Large intestine (tissue), 3 donors: Measurements from ENCODE around the gene PIK3C2G. TPM values are rescaled to one million over a fixed set of nuclear protein-coding genes. Genes with fewer than 3 reads are reported as not detected.
"Not testable (repeated sequence)": the region's sequence is repeated elsewhere in the genome, so short reads cannot be mapped to it uniquely, and the experiment has no call there.

Experiments
- DNase-seq, 2 donors: peaks; one replicate each; pipeline versions ENCODE4 v3.0.0 to v3.0.0-alpha.2; 2013
- H3K27ac ChIP-seq: one replicate; pipeline ENCODE4 v1.5.1; 2013; ENCODE audit warnings: low read length
- H3K27me3 ChIP-seq: 2 replicates; pipeline ENCODE4 v1.6.1; 2013; ENCODE audit warnings: low read length; ENCODE audit not compliant: control insufficient read depth, insufficient read depth
- H3K36me3 ChIP-seq: 2 replicates; pipeline ENCODE4 v1.6.1; 2013; ENCODE audit warnings: low read length; ENCODE audit not compliant: control insufficient read depth, insufficient read depth
- H3K4me1 ChIP-seq: one replicate; pipeline ENCODE4 v1.6.1; 2013; ENCODE audit warnings: low read length; ENCODE audit not compliant: control insufficient read depth, insufficient read depth
- H3K4me3 ChIP-seq: one replicate; pipeline ENCODE4 v1.5.1; 2013; ENCODE audit warnings: low read length
- H3K9me3 ChIP-seq: one replicate; pipeline ENCODE4 v1.6.1; 2013; ENCODE audit warnings: mild to moderate bottlenecking, low read depth, low read length, moderate library complexity; ENCODE audit not compliant: control insufficient read depth
- WGBS: methylation state at CpG from one replicate; pipeline ENCODE4 v1.1.5; 2013; ENCODE audit warnings: low lambda C conversion rate; ENCODE audit not compliant: insufficient coverage; 5-methylcytosine and 5-hydroxymethylcytosine counted together
- polyA plus RNA-seq: library from polyadenylated mRNA; unstranded; fragments of 120-200 nt; gene quantifications from one replicate; pipeline ENCODE4 v1.2.1, GENCODE V29; 2013

The PIK3C2G gene
- polyA plus RNA-seq, 1 donor = 2.1 TPM

- Histone ChIP-seq H3K27ac (no peak overlapping the region), H3K4me3 (no peak overlapping the region), H3K36me3 (no peaks in the 10 kb centered on the region), H3K27me3 (no peaks in the 10 kb centered on the region), H3K9me3 (no peaks in the 10 kb centered on the region), H3K4me1 (peaks cover 6% of the 10 kb centered on the region)
- DNase-seq = no peak
- no CpG with 5 or more reads among the region's 3 CpGs for WGBS
Measured at GRCh38 chr12:18483698-18484325, 222.5 kb downstream of the PIK3C2G start.

GRCh38 chr12:18486036-18486435 lies 224.7 kb downstream of the PIK3C2G start:
- H3K36me3 ChIP-seq = no peaks in the 10 kb centered on the region
- H3K27ac ChIP-seq = no peak overlapping the region
- H3K4me3 ChIP-seq = no peak overlapping the region
- 57% methylated on average over 1 of the region's 2 CpGs for WGBS
- H3K9me3 ChIP-seq = no peaks in the 10 kb centered on the region
- H3K27me3 ChIP-seq = no peaks in the 10 kb centered on the region
- no peaks in the 10 kb centered on the region for H3K4me1 ChIP-seq
- DNase-seq = no peak

GRCh38 chr12:18487509-18487908 lies 226.2 kb downstream of the PIK3C2G start:
- Histone ChIP-seq H3K36me3 (no peaks in the 10 kb centered on the region), H3K27ac (no peak overlapping the region), H3K4me1 (no peaks in the 10 kb centered on the region), H3K4me3 (no peak overlapping the region), H3K9me3 (no peaks in the 10 kb centered on the region), H3K27me3 (no peaks in the 10 kb centered on the region)
- no peak for DNase-seq
- no CpG with 5 or more reads among the region's 3 CpGs for WGBS

GRCh38 chr12:18492372-18493025 lies 231.2 kb downstream of the PIK3C2G start:
- Histone ChIP-seq H3K4me3 (no peak overlapping the region), H3K9me3 (no peaks in the 10 kb centered on the region), H3K27ac (no peak overlapping the region), H3K36me3 (no peaks in the 10 kb centered on the region), H3K4me1 (no peaks in the 10 kb centered on the region), H3K27me3 (no peaks in the 10 kb centered on the region)
- DNase-seq = no peak
- no CpG with 5 or more reads among the region's 2 CpGs for WGBS

GRCh38 chr12:18496156-18496555 lies 234.8 kb downstream of the PIK3C2G start:
- Histone ChIP-seq H3K36me3 (no peaks in the 10 kb centered on the region), H3K27me3 (no peaks in the 10 kb centered on the region), H3K9me3 (peaks cover 7% of the 10 kb centered on the region), H3K4me3 (no peak overlapping the region), H3K27ac (no peak overlapping the region), H3K4me1 (no peaks in the 10 kb centered on the region)
- no CpG with 5 or more reads among the region's 2 CpGs for WGBS
- no peak for DNase-seq

- not testable (repeated sequence) for H3K27ac ChIP-seq, H3K27me3 ChIP-seq, H3K36me3 ChIP-seq, H3K4me3 ChIP-seq, DNase-seq, H3K4me1 ChIP-seq, H3K9me3 ChIP-seq
- no CpG with 5 or more reads among the region's 35 CpGs for WGBS
Measured at GRCh38 chr12:18500160-18500574, 238.8 kb downstream of the PIK3C2G start.

GRCh38 chr12:18500736-18501135 lies 239.4 kb downstream of the PIK3C2G start:
- not testable (repeated sequence) for H3K27me3 ChIP-seq, H3K4me3 ChIP-seq
- no CpG with 5 or more reads among the region's 21 CpGs for WGBS

GRCh38 chr12:18502422-18502968 lies 241.2 kb downstream of the PIK3C2G start:
- no peak overlapping the region for H3K4me3 ChIP-seq
- peaks cover 6% of the 10 kb centered on the region for H3K4me1 ChIP-seq
- DNase-seq = peak in 1 of 2 donors; percentile 66
- no peaks in the 10 kb centered on the region for H3K27me3 ChIP-seq
- no peak overlapping the region for H3K27ac ChIP-seq
- 17% methylated on average over 3 of the region's 7 CpGs for WGBS
- H3K9me3 ChIP-seq = peaks cover 7% of the 10 kb centered on the region
- H3K36me3 ChIP-seq = no peaks in the 10 kb centered on the region

More at GRCh38 chr12:18500736-18501135, 239.4 kb downstream of the PIK3C2G start:
- not testable (repeated sequence) for H3K27ac ChIP-seq, H3K4me1 ChIP-seq, DNase-seq, H3K36me3 ChIP-seq, H3K9me3 ChIP-seq

GRCh38 chr12:18521461-18521860 lies 260.1 kb downstream of the PIK3C2G start:
- no CpG with 5 or more reads among the region's 6 CpGs for WGBS
- peaks cover 30% of the 10 kb centered on the region for H3K9me3 ChIP-seq
- no peaks in the 10 kb centered on the region for H3K4me1 ChIP-seq
- no peak for DNase-seq
- no peaks in the 10 kb centered on the region for H3K27me3 ChIP-seq
- H3K27ac ChIP-seq = no peak overlapping the region
- H3K4me3 ChIP-seq = no peak overlapping the region
- no peaks in the 10 kb centered on the region for H3K36me3 ChIP-seq

GRCh38 chr12:18522806-18523205 lies 261.5 kb downstream of the PIK3C2G start:
- WGBS = 91% methylated on average over 1 of the region's 1 CpG
- Histone ChIP-seq H3K36me3 (no peaks in the 10 kb centered on the region), H3K4me3 (no peak overlapping the region), H3K4me1 (no peaks in the 10 kb centered on the region), H3K27ac (no peak overlapping the region), H3K27me3 (no peaks in the 10 kb centered on the region), H3K9me3 (peaks cover 30% of the 10 kb centered on the region)
- no peak for DNase-seq
